HFF-Myc (cell line): Measurements from ENCODE around the gene SERHL2.
"Not testable (repeated sequence)": the region's sequence is repeated elsewhere in the genome, so short reads cannot be mapped to it uniquely, and the experiment has no call there.

ENCODE experiments used
- DNase-seq: peaks from one replicate; pipeline ENCODE4 v3.0.0-alpha.2; 2011; ENCODE audit warnings: low read depth; ENCODE audit errors: extremely low read depth
- H3K4me3 ChIP-seq: replicated peaks from 2 replicates; pipeline ENCODE4 v1.5.1; 2011; ENCODE audit warnings: low read depth, mild to moderate bottlenecking, control low read depth, low read length
- CTCF ChIP-seq: IDR thresholded peaks from 2 replicates; pipeline ENCODE4 v1.5.1; 2012; ENCODE audit warnings: mild to moderate bottlenecking, low read depth, low read length, control low read depth; ENCODE audit errors: missing control alignments

The SERHL2 gene

GRCh38 chr22:42577623-42578240, 24.0 kb downstream of the SERHL2 start:
- TF ChIP-seq CTCF: no peak
- H3K4me3 ChIP-seq: no peak overlapping the region
- DNase-seq: no peak

DNA sequence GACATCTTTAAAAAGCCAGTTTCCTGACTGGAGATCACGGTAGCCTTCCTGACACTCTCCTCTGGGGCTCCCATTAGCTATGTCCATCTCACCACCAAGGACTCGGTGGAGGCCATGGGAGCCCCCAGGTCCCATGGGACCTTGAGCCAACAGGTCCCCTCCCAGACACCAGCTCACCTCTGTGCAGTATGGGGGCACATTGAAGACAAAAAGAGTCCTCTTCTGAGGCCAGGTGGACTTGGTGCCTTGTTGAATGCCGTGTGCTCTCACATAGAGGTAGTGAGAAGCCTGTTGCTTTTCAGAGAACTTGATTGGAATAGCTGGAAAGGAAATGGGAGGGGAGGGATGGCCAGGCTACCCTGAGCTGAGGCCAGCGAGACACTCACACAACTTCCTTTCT, 26.3 kb downstream of the SERHL2 start:
- peak overlapping the region; percentile 32 for H3K4me3 ChIP-seq
- DNase-seq: not testable (repeated sequence)

DNA sequence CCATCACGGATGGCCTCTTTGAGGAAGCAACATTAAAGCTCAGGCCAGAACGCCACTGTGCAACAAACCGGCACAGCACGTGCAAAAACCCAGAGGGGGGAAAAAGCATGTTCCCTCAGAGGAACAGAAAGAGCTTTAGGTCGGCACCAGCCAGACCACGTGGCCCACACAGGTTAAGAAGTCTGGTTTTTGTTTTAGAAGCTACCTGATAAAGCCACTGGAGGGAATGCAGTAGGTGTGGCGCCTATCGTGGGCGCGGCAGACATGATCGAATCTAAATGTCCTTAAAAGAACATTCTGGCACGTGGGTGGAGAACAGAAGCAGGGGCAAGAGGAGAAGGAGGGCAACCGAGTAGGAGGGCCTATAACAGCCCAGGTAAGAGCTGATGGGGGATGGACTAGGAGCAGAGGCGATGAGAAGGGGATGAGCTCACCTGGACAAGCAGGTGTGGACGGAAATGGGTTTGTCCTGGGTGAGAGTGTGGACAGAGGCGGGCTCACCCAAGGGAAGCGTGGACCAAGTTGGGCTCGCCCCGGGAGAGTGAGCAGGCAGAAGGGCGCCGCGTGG, 27.5 kb downstream of the SERHL2 start:
- not testable (repeated sequence) for DNase-seq

GRCh38 chr22:42581762-42582716, 28.3 kb downstream of the SERHL2 start:
- DNase-seq: peak; percentile 9
- H3K4me3 ChIP-seq: peak overlapping the region; percentile 61
- no peak for TF ChIP-seq CTCF

More for the DNA sequence above, 27.5 kb downstream of the SERHL2 start:
- H3K4me3 ChIP-seq: peak overlapping the region; percentile 61

DNA sequence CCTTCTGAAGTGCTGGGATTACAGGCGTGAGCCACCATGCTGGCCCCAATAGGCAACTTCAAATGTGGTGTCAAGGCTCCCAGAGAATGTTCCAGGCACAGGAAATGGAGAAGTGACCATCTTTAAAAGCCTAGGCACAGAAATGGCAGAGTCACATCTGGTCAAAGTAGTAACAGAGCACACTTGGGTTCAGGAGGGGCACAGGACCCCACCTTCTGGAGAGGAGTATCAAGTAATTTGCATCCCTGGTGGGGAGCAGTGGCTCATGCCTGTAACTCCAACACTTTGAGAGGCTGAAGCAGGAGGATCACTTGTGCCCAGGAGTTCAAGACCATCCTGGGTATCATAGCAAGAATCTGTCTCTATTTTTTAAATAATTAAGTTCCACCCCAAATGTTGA, 29.2 kb downstream of the SERHL2 start:
- no peak for DNase-seq
- H3K4me3 ChIP-seq: no peak overlapping the region
- TF ChIP-seq CTCF: no peak

DNA sequence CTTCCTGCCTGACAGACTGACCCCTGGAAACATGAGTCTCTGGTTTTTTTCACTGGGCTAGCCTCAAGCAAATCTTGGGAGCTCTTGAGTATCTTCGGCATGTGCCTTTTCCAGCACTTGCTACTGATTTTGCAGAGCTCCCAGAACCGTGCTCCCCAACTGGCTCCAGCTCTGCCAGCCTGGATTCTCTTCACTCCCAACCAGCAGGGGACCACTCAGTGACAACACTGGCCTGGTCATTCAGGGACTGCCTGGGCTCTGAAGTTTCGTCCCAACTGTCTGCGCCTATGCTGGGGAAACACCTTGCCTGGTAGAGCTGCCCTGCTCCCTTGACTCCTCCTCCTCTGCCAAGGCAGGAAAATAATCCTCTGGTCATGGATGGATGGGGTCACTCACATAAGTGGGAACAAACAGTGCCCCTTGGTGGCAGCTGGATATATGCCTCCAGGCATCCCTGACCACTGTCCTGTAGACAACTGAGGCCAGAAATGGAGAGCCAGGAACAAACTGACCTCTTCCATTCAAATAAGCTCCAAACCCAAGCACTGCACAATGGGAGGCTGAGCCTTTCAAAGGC, 30.7 kb downstream of the SERHL2 start:
- no peak for DNase-seq
- no peak overlapping the region for H3K4me3 ChIP-seq
- no peak for TF ChIP-seq CTCF

GRCh38 chr22:42585096-42585495, 31.3 kb downstream of the SERHL2 start:
- TF ChIP-seq CTCF: no peak
- H3K4me3 ChIP-seq: no peak overlapping the region
- DNase-seq: no peak
